HL-60 (cell line): ENCODE measurements around the gene DNASE1L2.

Experiments
- CTCF ChIP-seq: IDR thresholded peaks from one replicate; pipeline ENCODE4 v1.5.1; 2011; ENCODE audit warnings: low read length, control low read depth, inconsistent platforms; ENCODE audit not compliant: insufficient read depth
- SPI1 ChIP-seq: IDR thresholded peaks from 2 replicates; pipeline ENCODE4 v1.6.1; 2012; ENCODE audit warnings: low read depth, mild to moderate bottlenecking, borderline replicate concordance

- TF ChIP-seq CTCF (no peak), SPI1 (no peak)
Observed at GRCh38 chr16:2226245-2226793, 9.9 kb upstream of the DNASE1L2 start.
